Suppressor macrophage treated with lipopolysaccharide for 1 hour (primary cell): ENCODE measurements around the gene GLYR1.
"Not testable (repeated sequence)": the region's sequence is repeated elsewhere in the genome, so short reads cannot be mapped to it uniquely, and the experiment has no call there.

Experiments
- DNase-seq, 3 donors: peaks; one replicate each; pipeline ENCODE4 v3.0.0-alpha.2; 2020 to 2022

The GLYR1 gene

GRCh38 chr16:4785758-4786433, 61.2 kb downstream of the GLYR1 start:
- no peak for DNase-seq

GRCh38 chr16:4784444-4784987, 62.6 kb downstream of the GLYR1 start:
- not testable (repeated sequence) for DNase-seq

DNA sequence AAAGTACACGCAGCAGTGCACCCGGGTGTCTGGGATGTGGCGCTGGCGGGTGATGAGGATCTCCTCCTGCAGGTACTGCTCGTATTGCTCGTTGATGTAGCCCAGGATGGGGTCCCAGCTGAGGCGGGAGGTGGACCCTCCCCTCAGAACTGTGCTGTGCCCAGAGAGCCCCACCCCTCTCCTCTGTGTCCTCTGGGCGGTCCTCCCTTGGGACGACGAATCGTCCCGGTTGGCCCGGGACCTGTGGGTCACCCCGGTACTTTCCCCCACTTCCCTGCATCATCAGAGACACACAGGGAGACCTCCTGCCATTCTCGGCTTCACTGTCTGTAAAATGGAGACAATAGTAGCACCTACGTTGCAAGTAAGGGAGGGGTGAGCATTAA, 63.1 kb downstream of the GLYR1 start:
- no peak for DNase-seq

DNA sequence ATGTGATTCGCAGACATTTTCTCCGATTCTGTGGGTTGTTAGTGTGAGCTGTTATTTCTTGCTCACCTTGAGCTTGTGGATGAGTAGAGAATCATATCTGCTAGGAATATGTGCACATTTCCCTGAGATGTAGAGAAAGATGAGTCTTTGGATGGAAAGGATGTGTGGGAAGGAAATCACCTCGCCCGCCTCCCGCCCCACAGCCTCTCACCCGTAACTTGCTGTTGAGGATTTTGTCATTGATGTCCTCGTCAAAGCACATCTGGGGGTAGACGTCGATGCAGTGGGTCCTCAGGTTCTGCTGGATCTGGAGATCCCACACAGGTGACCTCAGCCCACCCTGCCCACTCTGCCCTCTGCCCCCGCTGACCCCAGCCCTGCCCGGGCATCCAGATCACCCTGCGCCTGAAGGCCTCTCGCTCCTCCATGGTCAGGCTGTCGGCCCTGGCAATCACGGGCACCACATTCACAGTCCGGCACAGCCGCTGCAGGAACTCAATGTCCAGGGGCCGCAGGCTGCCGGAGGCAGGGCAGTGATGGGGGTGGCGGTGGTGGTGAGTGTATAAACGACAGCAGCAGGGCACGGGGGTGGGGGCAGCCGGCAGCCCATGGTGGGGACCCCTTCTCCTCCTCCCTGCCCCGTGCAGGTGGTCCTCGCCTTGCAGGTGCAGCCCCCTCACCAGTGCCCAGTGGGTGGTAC, 63.7 kb downstream of the GLYR1 start:
- DNase-seq, result no peak

DNA sequence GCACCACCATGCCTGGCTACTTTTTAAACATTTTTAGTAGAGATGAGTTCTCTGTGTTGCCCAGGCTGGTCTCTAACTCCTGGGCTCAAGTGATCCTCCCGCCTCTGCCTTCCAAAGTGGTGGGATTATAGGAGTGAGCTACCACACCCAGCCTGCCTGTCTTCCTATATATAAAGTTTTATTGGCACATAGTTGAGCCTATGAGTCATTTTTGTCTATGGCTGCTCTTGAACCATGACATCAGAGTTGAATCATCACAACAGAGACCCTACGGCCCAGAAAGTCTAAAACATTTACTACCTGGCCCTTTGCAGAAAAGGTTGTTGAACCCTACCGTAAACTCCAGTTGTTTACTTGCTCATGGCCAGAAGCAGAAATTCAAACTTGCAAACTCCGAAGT, 66.9 kb downstream of the GLYR1 start:
- peak in 1 of 3 donors; percentile 40 for DNase-seq

GRCh38 chr16:4778050-4778392, 69.1 kb downstream of the GLYR1 start:
- no peak for DNase-seq

DNA sequence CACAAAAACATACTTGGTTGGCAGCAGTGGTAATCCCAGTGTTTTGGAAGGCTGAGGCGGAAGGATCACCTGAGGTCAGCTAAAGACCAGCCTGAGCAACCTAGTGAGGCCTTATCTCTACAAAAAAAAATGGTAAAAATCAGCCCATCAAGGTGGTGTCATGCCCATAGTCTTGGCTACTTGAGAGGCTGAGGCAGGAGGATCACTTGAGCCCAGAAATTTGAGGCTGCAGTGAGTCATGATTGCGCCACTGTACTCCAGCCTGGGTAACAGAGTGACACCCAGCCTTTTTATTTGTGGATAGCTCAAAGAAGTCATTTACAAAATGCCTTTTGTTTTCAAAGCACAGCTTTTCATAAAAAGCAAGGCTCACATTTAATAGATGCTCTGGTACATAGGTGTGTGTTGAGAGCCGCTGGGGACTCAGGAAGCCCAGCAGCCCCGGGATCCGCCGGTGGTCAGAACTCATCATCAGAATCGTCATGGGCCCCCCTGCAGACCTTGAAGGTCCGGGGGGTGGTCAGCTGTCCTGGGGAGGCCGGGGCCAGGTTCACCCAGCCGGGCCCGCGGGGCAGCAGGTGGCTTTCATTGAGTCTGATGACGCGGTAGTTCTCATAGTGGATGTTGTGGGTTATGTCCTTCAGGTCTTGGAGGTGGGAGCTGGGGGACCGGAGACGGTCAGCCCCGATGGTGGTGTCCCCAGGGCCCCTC, 69.6 kb downstream of the GLYR1 start:
- DNase-seq, result peak in 1 of 3 donors; percentile 15

DNA sequence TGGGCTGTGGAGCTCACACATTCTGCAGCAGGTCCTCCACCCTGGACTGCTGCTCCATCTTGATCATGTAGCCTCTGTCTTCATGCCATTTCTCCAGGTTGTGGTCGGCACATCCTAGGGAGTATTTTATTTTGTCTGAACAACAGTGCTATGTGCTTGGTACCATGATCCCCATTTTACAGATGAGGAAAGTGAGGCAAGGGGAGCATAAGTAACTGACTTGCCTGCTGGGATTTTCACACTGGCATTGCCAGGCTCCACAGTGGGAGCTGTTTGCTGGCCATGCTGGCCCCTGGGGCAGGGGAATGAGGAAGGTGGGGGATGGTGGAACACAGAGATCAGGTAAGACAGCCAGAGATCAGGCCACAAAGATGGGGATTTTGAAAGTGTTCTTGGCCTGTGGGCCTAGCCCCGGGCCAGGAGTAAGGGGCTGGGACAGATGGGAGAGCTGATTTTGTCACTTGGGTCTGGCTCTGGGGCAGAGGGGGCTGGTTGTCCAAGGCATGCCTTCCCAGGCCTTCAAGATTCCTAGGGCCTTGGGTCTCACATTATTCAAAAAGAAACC, 70.9 kb downstream of the GLYR1 start:
- DNase-seq, result no peak

DNA sequence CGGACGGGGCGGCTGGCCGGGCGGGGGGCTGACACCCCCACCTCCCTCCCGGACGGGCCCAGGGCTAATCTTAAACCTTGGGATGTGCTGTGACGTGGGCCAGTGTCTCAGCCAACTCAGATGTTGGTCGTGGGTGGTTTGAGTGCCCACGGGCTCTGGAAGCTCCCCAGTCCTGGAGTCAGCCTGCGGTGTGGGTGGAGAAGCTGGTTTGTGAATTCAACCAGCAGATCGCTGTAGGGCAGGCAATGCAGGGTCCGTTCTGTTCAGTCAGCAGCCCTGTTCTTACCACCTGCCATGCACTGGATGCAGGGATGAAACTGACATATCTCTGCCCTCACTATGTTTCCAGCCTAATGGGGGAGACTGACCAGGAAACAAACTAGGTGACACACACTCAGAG, 72.1 kb downstream of the GLYR1 start:
- DNase-seq, result peak in 2 of 3 donors; percentile 17 to 21

DNA sequence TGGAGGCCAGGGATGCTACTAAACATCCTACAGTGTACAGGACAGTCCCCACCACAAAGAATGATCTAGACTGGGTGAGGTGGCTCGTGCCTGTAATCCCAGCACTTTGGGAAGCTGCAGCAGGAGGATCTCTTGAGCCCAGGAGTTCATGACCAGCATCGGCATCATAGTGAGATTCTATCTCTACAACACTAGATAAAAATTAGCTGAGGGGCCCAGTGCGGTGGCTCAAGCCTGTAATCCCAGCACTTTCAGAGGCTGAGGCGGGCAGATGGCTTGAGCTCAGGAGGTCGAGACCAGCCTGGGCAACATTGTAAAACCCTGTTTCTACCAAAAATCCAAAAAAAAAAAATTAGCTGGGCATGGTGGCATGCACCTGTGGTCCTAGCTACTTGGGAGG, 74.7 kb downstream of the GLYR1 start:
- DNase-seq, result no peak

DNA sequence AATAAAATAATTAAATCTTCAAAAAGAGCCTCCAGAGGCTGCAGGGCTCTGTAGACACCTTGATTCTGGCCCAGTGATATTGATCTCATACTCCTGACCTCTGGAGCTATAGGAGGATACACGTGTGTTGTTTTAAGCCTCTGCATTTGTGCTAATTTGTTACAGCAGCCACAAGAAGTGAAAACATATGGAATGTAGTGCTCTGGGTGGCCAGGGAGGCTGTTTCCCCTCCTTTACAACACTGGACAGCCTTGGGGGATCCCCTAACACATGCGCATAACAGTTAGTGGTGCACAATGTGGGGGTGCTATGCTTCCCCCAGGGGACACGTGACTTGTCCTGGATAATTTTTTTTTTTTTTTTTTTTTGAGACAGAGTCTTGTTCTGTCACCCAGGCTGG, 75.4 kb downstream of the GLYR1 start:
- DNase-seq, result peak in 1 of 3 donors; percentile 35

GRCh38 chr16:4769306-4769638, 77.8 kb downstream of the GLYR1 start:
- DNase-seq, result no peak

- DNase-seq, result peak; percentile 98 to 99 (median 98)
These were observed 78.4 kb downstream of the GLYR1 start for GRCh38 chr16:4768549-4769305.

GRCh38 chr16:4767872-4768548, 79.1 kb downstream of the GLYR1 start:
- peak; percentile 64 to 74 (median 67) for DNase-seq

GRCh38 chr16:4766875-4767628, 80.0 kb downstream of the GLYR1 start, which contains the start of gene ZNF500:
ZNF500 (minus strand) TSS chr16:4767162; CDS start chr16:4765978, 1,184 bp downstream.
- DNase-seq, result peak; percentile 98 to 99 (median 98)

- DNase-seq, result peak; percentile 49 to 53 (median 50)
These were observed 81.3 kb downstream of the GLYR1 start for GRCh38 chr16:4765511-4766474.

GRCh38 chr16:4763791-4764190, 83.3 kb downstream of the GLYR1 start:
- DNase-seq, result peak in 1 of 3 donors; percentile 10

DNA sequence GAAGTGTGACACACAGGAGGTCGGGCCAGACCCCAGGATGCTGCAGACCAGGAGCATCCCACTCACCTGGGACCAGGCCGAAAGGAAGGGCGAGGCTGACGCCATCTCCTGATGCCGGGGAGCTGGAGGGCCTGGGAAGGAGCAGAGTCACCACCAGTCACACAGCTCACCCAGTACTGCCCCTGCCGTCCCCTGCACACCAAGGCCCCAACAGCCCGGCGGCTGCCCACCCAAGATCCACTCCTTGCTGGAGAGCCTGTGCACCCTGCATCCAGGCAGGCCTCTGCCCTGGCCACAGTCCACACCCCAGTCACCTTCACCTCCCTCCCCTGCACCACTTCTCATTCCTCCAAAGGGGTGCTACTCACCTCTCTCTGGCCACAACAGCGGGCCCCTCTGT, 84.9 kb downstream of the GLYR1 start:
- DNase-seq, result peak in 1 of 3 donors; percentile 8

DNA sequence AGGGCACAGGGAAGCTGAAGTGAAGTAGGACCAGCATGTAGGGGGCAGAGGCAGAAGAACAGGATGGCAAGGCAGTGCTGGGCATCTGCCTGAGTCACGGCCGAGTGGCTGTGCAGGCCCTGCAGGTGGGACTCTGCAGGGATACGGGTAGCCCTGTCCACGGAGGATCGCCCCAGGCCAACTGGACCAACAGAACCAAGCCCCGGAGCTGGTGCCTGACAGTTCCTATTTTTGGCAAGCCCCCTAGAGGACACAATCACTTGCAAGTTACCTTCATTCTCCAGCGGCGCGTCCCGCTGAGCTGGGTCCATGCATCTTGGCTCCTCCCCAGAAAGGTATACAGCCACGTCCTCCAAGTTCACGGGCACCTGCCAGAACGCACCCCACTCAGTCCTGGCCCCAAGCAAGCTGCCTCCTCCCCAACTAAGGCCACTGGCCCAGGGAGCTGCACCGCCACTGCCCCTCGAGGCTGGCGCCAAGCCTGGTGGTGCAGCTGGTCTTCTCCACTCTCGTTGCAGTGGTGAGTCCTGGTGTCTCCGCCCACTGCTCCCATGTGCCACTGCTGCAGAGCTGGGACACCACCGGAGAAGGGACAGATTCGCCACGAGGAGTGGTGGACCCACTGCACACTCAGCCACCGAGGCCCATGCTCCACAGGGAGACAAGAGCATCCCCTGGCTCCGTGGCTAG, 86.7 kb downstream of the GLYR1 start:
- DNase-seq, result no peak
